Measurements from ENCODE around the gene SMPD1.

SMPD1 gene

GRCh38 chr11:6415797-6416196, 25.5 kb downstream of the SMPD1 start:
- no peak for DNase-seq (ENCODE audit: low read depth)

GRCh38 chr11:6417907-6418556, 27.8 kb downstream of the SMPD1 start:
- no peak for DNase-seq (ENCODE audit: low read depth)

GRCh38 chr11:6418557-6419008, 28.3 kb downstream of the SMPD1 start:
- no peak for DNase-seq (ENCODE audit: low read depth)

- DNase-seq (ENCODE audit: low read depth), result peak; percentile 57
Measured at GRCh38 chr11:6419009-6419631, 28.8 kb downstream of the SMPD1 start, which contains the start of gene APBB1. Gene APBB1 (minus strand): TSS chr11:6419094. CDS start chr11:6411347, 7,747 bp downstream.

GRCh38 chr11:6420677-6421076, 30.4 kb downstream of the SMPD1 start:
- no peak for DNase-seq (ENCODE audit: low read depth)

GRCh38 chr11:6427516-6427915, 37.2 kb downstream of the SMPD1 start:
- DNase-seq (ENCODE audit: low read depth), result no peak

GRCh38 chr11:6431861-6432260, 41.6 kb downstream of the SMPD1 start:
- DNase-seq (ENCODE audit: low read depth), result no peak

GRCh38 chr11:6433998-6434660, 43.9 kb downstream of the SMPD1 start:
- no peak for DNase-seq (ENCODE audit: low read depth)

GRCh38 chr11:6437423-6437822, 47.1 kb downstream of the SMPD1 start:
- DNase-seq (ENCODE audit: low read depth), result no peak

- DNase-seq (ENCODE audit: low read depth), result no peak
Measured at GRCh38 chr11:6437993-6438392, 47.7 kb downstream of the SMPD1 start.

GRCh38 chr11:6438979-6439571, 48.8 kb downstream of the SMPD1 start:
- DNase-seq (ENCODE audit: low read depth), result no peak

- DNase-seq (ENCODE audit: low read depth), result no peak
Measured at GRCh38 chr11:6440906-6441358, 50.7 kb downstream of the SMPD1 start, which contains the start of gene HPX. Gene HPX (minus strand): TSS chr11:6440987. CDS start chr11:6440963, 24 bp downstream.

- no peak for DNase-seq (ENCODE audit: low read depth)
Measured at GRCh38 chr11:6442441-6442840, 52.2 kb downstream of the SMPD1 start.

- peak; percentile 31 for DNase-seq (ENCODE audit: low read depth)
Measured at GRCh38 chr11:6443269-6444003, 53.2 kb downstream of the SMPD1 start.
